Osteocyte (in vitro differentiated cells): ENCODE data around the gene SEPTIN8. TPM values are rescaled to one million over a fixed set of nuclear protein-coding genes. Genes with fewer than 3 reads are reported as not detected.

Experiments
- DNase-seq: peaks from one replicate; pipeline ENCODE4 v3.0.0; 2021; ENCODE audit warnings: mixed read lengths; ENCODE audit not compliant: unreplicated experiment; ENCODE audit errors: extremely low spot score
- H3K27ac Mint-ChIP-seq: one replicate; pipeline ENCODE4 v1.8.0; 2021; ENCODE audit warnings: mild to moderate bottlenecking, mixed read lengths; ENCODE audit not compliant: unreplicated experiment
- H3K27me3 Mint-ChIP-seq: one replicate; pipeline ENCODE4 v1.8.0; 2021; ENCODE audit warnings: mixed read lengths; ENCODE audit not compliant: unreplicated experiment
- H3K36me3 Mint-ChIP-seq: one replicate; pipeline ENCODE4 v1.8.0; 2021; ENCODE audit warnings: mixed read lengths; ENCODE audit not compliant: unreplicated experiment
- H3K4me1 Mint-ChIP-seq: one replicate; pipeline ENCODE4 v1.8.0; 2021; ENCODE audit warnings: mixed read lengths; ENCODE audit not compliant: unreplicated experiment
- H3K4me3 Mint-ChIP-seq: one replicate; pipeline ENCODE4 v1.8.0; 2021; ENCODE audit warnings: mild to moderate bottlenecking, moderate library complexity, mixed read lengths; ENCODE audit not compliant: unreplicated experiment
- H3K9me3 Mint-ChIP-seq: one replicate; pipeline ENCODE4 v1.8.0; 2021; ENCODE audit warnings: mixed read lengths; ENCODE audit not compliant: unreplicated experiment
- CTCF ChIP-seq: fragments of 200-600 bp; sonication (generic); IDR thresholded peaks from 2 replicates; pipeline ENCODE4 v1.5.0; 2021; ENCODE audit warnings: antibody characterized with exemption, mild to moderate bottlenecking, moderate library complexity
- long read RNA-seq: library from polyadenylated mRNA; unstranded; transcript quantifications from one replicate; pipeline ENCODE4 v2.0.0, GENCODE V29; 2021
- total RNA-seq: library from RNA; stranded (reverse); gene quantifications from 2 replicates; pipeline ENCODE4 v1.2.1, GENCODE V29; 2021

SEPTIN8 gene
- total RNA-seq, result 57.9 and 60.2 TPM in 2 replicates
- long read RNA-seq, full-length matches to known transcripts, result 46 of 111 reads
- long read RNA-seq, partial matches to known transcripts, result 14 of 111 reads
- long read RNA-seq, other reads (novel, unspliced or antisense), result 51 of 111 reads

DNA sequence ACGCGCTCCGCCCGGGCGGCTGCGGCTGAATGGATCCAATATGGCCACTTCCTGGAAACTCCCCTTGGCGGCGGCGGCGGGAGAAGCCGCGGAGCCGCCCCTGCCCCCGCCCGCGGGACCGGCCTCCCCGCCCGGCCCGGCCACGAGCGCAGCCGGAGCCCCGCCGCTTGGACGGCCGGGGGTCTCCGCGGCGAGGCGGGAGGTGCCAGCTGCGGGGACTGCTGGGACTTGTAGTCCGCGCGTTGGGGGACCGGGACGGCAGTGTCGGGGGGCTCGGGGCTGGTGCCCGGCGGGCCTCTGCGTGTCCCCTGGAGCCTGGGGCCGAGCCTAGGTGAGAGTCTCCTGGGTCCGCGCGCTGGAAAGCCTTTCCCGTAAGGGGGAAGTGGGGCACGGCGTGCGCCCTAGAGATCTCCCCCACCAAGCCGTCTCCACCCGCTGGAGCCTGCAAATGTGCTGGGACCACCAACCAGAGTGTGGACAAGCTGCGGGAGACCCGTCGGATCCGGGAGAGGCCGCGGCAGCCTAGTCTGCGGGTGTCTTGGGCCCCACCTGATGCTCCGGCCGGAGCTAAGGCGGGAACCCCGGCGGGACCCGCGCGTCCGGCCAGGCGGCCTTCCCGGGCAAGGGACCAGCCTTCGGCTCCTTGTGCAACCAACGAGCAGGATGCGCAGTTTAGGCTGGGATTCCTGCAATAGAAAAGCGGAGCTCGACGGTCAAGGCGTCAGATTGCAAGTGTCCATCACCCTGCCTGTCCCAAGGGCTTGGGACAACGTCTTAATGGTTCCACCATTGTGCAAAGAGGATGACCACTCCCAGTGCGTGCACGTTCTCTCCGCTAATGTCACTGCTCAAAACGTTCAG is at the start of gene SEPTIN8:
SEPTIN8 (minus strand) TSS at position 31 of the 861 bp plus-strand sequence. CDS start 102 bp downstream, outside the sequence.
- Mint-ChIP-seq H3K27ac (peak within 1 kb of the TSS; percentile 64), H3K9me3 (no peaks in the 10 kb centered on the region), H3K27me3 (no peaks in the 10 kb centered on the region), H3K4me3 (peak within 1 kb of the TSS; percentile 76), H3K36me3 (no peaks in the 10 kb centered on the region), H3K4me1 (peaks cover 26% of the 10 kb centered on the region)
- DNase-seq, result peak; percentile 87
- TF ChIP-seq CTCF, result no peak

DNA sequence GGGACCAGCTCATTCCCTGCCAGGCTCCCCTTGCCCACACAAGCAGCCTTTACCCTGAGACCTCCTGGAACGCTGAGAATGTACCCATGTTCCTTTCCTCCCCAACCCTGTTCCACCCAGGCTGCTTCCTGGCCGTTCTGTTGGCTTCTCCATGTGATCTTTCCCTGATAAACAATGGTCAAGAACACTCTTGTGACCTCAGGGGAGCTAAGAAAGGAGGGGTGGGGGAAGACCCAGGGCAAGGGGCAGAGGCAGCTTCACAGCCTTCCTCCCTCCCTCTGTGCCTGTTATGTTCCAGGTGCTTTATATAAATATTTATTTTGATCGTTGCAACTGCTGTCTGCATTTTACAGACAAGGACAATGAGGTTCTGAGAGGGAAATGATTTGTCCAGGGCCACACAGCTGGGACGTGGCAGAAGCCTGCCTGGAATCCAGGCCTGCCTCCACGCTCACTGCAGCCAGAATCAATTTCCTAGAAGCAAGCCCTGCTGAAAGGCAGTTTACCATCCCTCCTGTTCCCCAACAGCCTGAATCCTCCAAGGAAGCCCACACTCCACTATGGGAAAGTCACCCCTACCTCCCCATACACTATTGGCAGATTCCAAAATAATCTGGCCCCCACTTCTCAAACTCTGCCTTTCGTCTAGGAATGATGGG is 49.5 kb upstream of the SEPTIN8 start:
- peaks cover 19% of the 10 kb centered on the region for H3K4me1 Mint-ChIP-seq
- no peak overlapping the region for H3K4me3 Mint-ChIP-seq
- H3K27ac Mint-ChIP-seq, result no peak overlapping the region
- TF ChIP-seq CTCF, result no peak
- H3K36me3 Mint-ChIP-seq, result no peaks in the 10 kb centered on the region
- DNase-seq, result no peak
- no peaks in the 10 kb centered on the region for H3K9me3 Mint-ChIP-seq
- no peaks in the 10 kb centered on the region for H3K27me3 Mint-ChIP-seq

DNA sequence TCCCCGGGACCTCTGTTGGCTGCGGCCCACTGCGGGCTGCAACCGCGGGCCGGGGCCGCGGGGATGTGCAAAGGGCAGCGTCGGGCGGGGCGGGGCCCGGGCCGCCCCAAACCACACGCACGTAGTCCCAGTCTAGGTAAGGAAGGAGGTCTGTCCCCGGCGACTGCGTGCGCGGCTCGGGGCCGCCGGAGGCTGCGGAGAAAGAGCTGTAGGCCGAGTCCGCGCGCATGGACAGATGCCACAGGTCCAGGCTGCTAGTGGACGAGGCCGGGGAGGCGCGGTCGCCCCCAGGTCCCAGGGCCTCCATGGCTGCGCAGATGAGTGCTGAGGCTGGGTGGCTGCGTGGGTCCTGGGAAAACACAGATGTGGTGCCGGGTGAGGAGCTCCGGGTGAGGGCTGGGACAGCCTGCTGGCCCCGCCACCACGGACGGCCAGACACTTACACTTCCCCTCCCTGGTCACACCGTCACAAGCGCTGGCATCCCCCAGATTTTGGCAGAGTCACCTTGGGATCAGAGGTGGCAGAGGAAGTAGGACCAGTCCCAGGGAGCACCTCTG is 48.9 kb upstream of the SEPTIN8 start:
- peaks cover 16% of the 10 kb centered on the region for H3K4me1 Mint-ChIP-seq
- DNase-seq, result no peak
- H3K27me3 Mint-ChIP-seq, result no peaks in the 10 kb centered on the region
- H3K27ac Mint-ChIP-seq, result no peak overlapping the region
- no peaks in the 10 kb centered on the region for H3K36me3 Mint-ChIP-seq
- H3K9me3 Mint-ChIP-seq, result no peaks in the 10 kb centered on the region
- no peak for TF ChIP-seq CTCF
- no peak overlapping the region for H3K4me3 Mint-ChIP-seq

DNA sequence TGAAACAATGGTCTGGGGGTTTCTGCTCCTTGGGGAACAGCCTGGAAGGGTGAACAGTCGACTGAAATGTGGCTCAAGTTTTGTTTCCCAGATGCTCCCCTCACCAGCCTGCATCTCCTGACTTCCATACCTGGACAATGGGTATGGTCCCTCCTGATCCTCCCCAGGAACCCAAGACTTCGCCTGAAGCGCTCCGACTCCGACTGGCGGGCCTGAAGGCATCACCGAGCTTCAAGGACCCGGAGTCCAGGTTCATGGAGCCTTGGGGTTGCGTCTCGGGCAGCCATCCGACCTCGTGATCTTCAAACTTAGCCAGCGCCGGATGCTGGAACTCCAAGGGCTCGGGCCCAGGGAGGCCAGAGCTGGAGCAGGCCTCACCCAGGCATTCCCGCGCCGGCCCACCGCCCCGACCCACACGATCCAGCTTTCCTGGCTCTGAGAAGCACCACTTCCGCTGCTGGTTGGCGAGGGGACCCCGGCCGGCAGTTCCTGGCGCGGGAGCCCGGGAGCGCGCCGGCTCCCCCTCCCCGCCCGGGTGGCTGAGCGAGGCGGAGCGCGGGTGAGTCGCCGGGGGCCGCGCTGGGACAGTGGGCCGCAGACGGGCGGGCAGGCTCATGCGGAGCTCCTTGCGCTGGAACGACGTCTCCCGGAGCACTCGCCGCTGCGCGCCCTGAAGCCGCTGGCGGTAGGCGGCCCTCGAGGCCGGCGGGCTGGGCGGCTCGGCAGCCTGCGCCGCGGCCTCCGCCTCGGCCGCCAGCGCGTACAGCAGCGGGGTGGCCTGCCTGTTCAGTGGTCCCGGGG is 48.2 kb upstream of the SEPTIN8 start:
- no peaks in the 10 kb centered on the region for H3K27me3 Mint-ChIP-seq
- H3K27ac Mint-ChIP-seq, result no peak overlapping the region
- H3K9me3 Mint-ChIP-seq, result no peaks in the 10 kb centered on the region
- no peaks in the 10 kb centered on the region for H3K36me3 Mint-ChIP-seq
- H3K4me3 Mint-ChIP-seq, result no peak overlapping the region
- peaks cover 17% of the 10 kb centered on the region for H3K4me1 Mint-ChIP-seq
- no peak for TF ChIP-seq CTCF
- no peak for DNase-seq
